HG03280 (cell line): ENCODE data around the gene TGM6.

ENCODE experiments used
- ATAC-seq: cut with Tn5 transposase; IDR thresholded peaks from one replicate; pipeline ENCODE4 v1.9.1; 2021; ENCODE audit warnings: mild to moderate bottlenecking, moderate library complexity; ENCODE audit not compliant: unreplicated experiment

Gene TGM6

GRCh38 chr20:2363587-2363986, 17.1 kb upstream of the TGM6 start:
- ATAC-seq: no peak

DNA sequence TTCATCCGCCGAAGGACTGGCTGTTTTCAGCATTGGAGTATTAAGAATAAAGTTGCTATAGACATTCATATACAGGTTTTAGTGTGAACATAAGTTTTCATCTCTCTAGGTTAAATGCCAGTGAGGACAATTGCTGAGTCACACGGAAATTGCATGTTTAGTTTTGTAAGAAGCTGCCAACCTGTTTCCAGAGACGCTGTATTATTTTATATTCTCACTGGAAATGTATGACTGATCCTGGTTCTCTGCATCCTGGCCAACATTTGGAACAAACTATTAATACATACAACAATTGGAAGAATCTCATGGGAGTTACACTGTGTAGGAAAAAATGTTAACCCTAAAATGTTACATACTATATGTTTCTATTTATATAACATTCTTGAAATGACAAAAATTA, 16.7 kb upstream of the TGM6 start:
- ATAC-seq: no peak

GRCh38 chr20:2365091-2365490, 15.6 kb upstream of the TGM6 start:
- ATAC-seq: no peak

DNA sequence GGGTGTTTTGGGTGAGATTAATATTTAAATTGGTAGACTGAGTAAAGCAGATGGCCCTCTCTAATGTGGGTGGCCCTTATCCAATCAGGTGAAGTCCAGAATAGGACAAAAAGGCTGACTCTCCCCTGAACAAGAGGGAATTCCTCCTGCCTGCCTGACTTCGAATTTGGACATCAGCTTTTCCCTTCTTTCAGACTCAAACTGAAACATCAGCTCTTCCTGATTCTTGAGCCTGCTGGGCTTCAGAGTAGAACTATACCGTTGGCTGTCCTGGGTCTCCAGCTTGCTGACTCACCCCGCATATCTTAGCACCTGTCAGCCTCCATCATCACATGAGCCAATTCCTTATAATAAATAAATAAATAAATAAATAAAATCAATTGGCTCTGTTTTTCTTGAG, 15.0 kb upstream of the TGM6 start:
- ATAC-seq: no peak

- ATAC-seq: no peak
Observed at GRCh38 chr20:2368621-2369020, 12.1 kb upstream of the TGM6 start.

DNA sequence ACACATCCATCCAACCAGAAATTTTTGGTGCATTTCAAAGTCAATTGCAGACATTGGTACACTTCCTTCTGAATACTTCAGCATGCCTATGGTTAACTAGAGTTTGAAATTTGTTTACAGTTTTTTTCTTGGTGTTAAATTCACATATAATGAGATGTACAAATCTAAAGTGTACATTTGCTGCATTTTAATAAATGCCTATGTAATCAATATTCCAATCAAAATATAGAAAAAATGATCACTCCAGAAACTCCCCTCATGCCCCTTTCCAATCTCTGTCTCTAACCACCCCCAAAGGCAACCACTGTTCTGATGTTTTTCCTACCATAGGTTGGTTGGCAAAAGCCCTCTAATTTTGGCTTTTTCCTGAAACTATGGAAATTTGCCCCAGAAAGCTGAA, 7.6 kb upstream of the TGM6 start:
- no peak for ATAC-seq

- no peak for ATAC-seq
Observed at GRCh38 chr20:2374346-2375125, 6.2 kb upstream of the TGM6 start.

GRCh38 chr20:2378893-2379292, 1.8 kb upstream of the TGM6 start:
- ATAC-seq: no peak

- no peak for ATAC-seq
Observed at GRCh38 chr20:2379511-2380229, 1.0 kb upstream of the TGM6 start.

- no peak for ATAC-seq
Observed at GRCh38 chr20:2381303-2381702, 602 bp downstream of the TGM6 start.

DNA sequence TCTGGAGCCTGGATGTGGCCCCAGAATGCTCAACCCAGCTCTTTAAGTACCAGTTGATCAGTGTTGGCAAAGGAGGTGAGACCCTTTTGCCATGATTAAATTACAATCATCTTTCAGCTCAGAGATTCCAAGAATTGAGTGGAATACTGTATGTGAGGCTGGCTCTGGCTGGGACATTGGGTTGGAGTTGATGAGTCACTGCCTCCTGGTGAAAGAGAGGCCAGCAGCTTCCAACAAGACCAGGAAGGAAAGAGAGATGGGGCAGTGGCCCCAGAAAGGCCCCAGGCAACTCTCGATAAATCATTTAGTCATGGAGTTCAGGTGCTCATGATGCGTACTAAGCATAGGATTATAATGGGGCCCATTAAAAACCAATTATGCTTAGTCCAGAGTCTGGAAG, 2.1 kb downstream of the TGM6 start:
- no peak for ATAC-seq

DNA sequence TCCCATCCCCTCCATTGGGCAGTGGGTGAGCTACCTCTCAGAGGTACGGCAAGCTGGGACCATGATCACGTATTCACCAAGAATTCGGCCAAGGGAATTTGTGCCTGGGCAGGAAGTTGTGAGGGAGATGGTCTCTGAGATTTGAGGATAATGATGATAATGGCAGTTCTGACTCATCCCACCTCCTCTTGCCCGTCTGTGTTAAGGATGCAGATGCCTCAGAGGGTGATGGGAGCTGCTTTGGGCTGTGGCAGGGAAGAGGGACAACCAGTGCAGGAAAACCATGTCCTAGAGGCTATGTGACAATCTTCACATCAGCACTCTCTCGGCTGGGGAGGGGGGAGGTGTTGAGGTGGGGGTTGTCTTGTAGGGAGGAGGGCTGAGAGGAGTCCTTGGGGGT, 4.3 kb downstream of the TGM6 start:
- no peak for ATAC-seq

DNA sequence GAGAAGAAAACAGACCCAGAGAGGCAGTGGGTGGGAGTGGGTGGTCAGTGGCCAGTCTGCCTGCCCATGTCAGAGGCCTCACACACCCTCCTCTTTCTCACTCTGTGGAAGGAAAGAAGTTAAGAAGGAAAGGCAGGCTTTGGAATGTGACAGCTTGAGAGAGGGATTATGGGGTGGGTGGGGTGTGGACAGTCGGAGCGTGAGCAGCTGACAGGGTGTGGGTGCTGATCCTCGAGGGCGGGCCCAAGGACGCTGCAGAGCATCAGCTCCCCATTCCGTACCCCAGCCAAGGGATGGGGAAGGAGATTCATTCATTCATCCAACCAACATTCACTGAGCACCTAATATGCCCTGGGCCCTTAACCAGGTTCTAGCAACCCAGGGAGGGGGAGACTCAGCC, 4.8 kb downstream of the TGM6 start:
- ATAC-seq: no peak

- ATAC-seq: no peak
Observed at GRCh38 chr20:2386516-2387179, 5.9 kb downstream of the TGM6 start.

DNA sequence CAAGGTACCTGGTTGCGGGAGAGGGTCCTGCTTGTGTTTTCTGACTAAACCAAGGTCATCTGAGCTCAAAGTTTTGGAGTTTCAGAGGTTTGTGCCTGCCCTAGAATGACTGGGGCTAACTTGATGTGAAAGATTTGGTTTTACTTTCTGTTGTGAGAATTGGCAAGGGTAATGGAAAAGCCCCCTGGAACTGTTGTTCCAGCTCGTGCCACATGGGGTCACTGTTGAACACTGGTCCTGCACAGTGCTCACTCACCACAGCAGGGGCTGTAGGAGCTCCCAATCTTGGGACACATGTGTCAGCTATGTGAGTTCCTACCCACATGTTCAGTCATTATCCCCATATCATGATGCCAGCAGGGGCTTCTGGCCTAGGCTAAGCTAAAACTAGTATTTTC, 6.5 kb downstream of the TGM6 start:
- peak; percentile 70 for ATAC-seq

- no peak for ATAC-seq
Observed at GRCh38 chr20:2387580-2387979, 6.9 kb downstream of the TGM6 start.

- ATAC-seq: no peak
Observed at GRCh38 chr20:2390951-2391675, 10.4 kb downstream of the TGM6 start.

- no peak for ATAC-seq
Observed at GRCh38 chr20:2394411-2395055, 13.8 kb downstream of the TGM6 start.

GRCh38 chr20:2395136-2395535, 14.4 kb downstream of the TGM6 start:
- no peak for ATAC-seq

GRCh38 chr20:2396241-2396814, 15.6 kb downstream of the TGM6 start:
- ATAC-seq: no peak

DNA sequence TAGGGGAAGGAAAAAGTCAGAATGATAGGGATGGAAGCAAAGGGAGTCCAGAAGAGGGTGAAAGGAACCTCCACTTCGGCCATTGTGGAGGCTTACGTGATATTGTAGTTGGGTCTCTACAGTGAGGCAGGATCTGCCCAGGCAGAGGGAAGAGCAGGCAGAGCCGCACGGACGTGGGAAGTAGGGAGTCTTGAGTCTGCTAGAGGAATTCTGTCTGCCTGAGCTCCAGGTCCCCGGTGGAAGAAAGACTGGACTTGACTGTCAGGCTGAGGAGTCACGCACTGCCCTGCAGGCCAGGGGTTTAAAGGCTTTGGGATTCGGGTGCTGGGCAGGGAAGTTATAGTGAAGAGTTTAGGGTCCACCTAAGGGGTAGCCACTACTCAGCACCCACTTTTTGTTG, 16.4 kb downstream of the TGM6 start:
- ATAC-seq: no peak
